ENCODE results near the gene APLF.
"Not testable (repeated sequence)": the region's sequence is repeated elsewhere in the genome, so short reads cannot be mapped to it uniquely, and the experiment has no call there.

The APLF gene

DNA sequence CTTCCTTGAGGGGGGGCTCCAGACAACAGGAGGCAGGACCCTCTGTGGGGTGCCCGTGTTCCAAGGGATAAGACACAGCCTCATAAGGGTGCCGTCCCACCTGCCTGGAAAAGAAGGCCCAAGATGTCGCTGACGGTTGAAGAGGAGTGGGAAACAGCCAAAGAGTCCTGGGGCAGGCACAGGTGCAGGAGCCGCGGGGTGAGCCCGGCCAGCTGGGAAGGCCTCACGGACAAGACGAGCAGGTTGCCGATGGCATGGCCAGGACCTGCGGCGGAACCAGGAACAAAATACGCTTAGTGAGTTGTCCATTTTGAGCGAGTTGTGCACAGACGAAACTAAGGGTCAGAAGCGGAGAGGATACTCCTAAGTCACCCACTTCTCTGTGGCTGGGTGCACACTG lies 61.8 kb downstream of the APLF start:
- not testable (repeated sequence) for DNase-seq (ENCODE audit: low read depth in 2 of 2)

GRCh38 chr2:68529651-68530050 lies 62.3 kb downstream of the APLF start:
- DNase-seq (ENCODE audit: low read depth in 2 of 2) = not testable (repeated sequence)

DNA sequence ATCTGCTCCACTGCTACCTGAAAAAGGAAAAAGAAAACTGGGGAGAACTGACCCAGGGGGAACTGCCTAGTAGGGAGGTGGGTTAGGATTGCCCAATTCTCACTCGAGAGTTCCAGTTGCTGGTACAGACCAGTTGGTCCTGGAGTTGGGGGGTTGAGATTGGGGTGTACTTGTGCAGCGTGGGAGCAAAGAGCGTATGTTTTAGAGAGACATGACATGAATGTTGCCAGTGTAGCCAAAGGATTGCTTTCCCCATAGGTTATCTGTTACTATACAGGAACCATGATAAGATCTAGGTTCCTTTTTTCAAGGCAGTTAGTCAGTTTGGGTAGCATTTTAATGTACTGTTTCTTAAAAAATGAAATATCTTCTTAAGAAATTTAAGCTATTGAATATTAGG lies 68.6 kb downstream of the APLF start:
- no peak for DNase-seq (ENCODE audit: low read depth in 2 of 2)

- no peak for DNase-seq (ENCODE audit: low read depth in 2 of 2)
Measured at GRCh38 chr2:68537011-68537410, 69.6 kb downstream of the APLF start.

- DNase-seq (ENCODE audit: low read depth in 2 of 2) = no peak
Measured at GRCh38 chr2:68537809-68538208, 70.4 kb downstream of the APLF start.

DNA sequence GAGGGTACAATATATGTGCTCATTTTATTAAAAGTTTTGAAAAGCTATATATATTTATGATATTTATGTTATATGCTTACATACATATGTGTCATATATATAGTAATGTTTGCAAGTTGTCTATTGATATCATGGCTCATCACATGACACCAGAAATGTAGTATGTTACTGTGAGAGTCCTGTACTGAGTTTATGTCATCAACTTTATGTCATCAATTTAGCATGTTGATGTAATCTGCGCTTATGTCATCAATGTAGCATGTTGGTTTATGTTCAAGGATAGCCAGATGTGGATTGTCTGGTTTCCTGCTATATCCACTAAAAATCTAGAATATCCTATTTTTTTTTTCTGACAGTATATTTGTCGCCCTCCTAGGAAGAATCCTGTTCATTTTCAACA lies 77.4 kb downstream of the APLF start:
- DNase-seq (ENCODE audit: low read depth in 2 of 2) = no peak

DNA sequence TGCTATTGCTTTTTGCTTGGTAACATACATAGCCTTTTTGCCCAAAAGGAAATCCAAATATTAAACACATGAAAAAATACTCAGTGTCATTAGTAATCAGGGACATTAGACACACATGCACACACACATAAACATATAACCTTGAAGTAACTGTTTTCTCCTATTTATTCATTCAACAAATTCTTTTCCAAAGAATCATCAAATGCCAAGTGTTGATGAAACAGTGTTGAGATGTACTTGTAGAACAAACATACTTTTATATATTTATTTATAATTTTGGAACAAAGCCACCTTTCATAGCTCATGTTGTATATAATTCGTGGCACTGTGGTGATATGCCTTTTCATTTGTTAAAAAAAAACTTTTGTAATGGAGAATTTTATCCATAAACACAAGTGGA lies 81.0 kb downstream of the APLF start:
- DNase-seq (ENCODE audit: low read depth in 2 of 2) = no peak

GRCh38 chr2:68553098-68553497 lies 85.7 kb downstream of the APLF start:
- DNase-seq (ENCODE audit: low read depth in 2 of 2) = no peak

DNA sequence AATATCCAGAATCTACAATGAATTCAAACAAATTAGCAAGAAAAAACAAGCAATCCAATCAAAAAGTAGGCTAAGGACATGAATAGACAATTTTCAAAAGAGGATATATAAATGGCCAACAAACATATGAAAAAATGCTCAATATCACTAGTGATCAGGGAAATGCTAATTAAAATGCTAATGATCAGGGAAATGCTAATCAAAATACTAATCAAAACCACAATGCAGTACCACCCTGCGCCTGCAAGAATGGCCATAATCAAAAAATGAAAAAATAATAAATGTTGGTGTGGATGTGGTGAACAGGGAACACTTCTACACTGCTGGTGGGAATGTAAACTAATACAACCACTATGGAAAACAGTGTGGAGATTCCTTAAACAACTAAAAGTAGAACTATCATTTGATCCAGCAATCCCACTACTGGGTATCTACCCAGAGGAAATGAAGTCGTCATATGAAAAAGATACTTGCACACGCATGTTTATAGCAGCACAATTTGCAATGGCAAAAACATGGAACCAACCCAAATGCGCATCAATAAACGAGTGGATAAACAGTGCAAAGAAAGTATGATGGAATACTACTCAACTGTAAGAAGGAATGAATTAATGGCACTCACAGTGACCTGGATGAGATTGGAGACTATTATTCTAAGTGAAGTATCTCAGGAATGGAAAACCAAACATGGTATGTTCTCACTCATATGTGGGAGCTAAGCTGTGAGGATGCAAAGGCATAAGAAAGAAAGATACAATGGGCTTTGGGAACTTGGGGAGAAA lies 88.2 kb downstream of the APLF start:
- not testable (repeated sequence) for DNase-seq (ENCODE audit: low read depth in 2 of 2)

- DNase-seq (ENCODE audit: low read depth in 2 of 2) = no peak
Measured at GRCh38 chr2:68556381-68556780, 89.0 kb downstream of the APLF start.

GRCh38 chr2:68558576-68558975 lies 91.2 kb downstream of the APLF start:
- no peak for DNase-seq (ENCODE audit: low read depth in 2 of 2)

DNA sequence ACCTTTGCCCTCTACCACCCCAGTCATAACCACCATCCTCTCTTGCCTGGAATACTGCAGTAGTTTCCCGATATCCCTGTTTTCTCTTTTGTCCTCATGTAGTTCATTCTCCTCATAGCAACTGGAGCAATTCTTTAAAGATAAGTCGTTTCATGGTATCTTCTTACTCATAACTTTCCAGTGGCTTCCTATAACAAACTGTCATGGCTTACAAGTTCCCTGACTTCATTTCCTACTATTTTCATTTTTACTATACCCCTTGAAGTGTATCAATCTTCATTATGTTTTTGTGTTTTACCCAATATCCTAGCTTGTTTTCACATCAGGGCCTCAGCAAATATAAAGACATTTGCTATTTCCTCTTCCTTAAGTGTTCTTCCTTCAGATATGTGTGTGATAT lies 92.3 kb downstream of the APLF start:
- DNase-seq (ENCODE audit: low read depth in 2 of 2) = no peak

GRCh38 chr2:68560545-68560944 lies 93.2 kb downstream of the APLF start:
- DNase-seq (ENCODE audit: low read depth in 2 of 2) = no peak

DNA sequence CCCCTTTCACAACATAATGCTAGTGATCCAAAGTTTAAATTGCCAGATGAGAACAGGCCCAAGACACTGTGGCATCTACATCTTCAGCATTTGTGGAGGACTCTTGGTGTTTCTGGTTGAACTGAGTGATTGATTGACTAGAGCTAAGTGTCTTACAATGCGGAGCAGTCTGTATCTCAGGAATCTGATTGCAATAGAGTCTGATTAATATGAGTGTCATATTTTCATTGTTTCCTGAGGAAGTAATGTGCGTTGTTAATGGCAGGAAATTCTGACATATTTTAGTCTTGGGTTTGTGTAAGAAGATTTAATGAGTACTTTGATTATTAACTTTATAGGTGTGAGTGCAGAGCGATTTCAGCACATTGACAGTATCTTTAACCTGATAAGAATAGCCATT lies 94.0 kb downstream of the APLF start:
- DNase-seq (ENCODE audit: low read depth in 2 of 2) = no peak

DNA sequence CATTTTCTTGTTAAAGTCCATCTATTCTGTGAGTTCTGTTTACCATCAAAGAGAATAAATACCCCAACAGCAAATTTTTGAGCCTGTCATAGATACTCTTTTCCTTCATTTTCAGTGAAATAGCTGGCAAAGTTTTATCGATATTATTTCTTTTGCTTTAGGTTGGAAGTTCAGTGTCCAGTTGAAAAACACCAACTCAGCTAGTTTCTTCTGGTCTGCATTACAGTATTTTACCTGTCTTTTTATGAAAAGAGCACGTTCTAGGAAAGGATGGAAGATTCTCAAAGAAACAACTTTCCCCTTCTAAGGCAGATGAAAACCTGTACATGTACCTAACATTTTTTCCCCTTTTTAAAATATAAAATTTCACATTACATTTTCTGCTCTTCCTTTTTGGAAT lies 95.5 kb downstream of the APLF start:
- no peak for DNase-seq (ENCODE audit: low read depth in 2 of 2)

GRCh38 chr2:68564426-68564825 lies 97.0 kb downstream of the APLF start:
- DNase-seq (ENCODE audit: low read depth in 2 of 2) = no peak

DNA sequence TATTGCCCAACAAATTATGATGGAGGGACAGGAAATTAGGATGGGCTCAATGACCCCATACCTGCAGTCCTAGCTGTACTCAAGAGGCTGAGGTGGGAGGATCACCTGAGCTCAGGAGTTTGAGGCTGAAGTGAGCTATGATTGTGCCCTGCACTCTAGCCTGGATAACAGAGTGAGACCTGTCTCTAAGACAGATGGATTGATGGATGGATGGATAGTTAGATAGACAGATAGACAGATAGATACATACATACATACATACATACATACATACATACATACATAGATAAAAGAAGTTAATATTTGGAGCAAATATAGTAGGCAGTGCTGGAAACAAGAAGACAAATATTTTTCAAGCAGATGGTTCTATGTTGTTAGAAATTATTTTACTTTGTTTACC lies 97.9 kb downstream of the APLF start:
- DNase-seq (ENCODE audit: low read depth in 2 of 2) = no peak

DNA sequence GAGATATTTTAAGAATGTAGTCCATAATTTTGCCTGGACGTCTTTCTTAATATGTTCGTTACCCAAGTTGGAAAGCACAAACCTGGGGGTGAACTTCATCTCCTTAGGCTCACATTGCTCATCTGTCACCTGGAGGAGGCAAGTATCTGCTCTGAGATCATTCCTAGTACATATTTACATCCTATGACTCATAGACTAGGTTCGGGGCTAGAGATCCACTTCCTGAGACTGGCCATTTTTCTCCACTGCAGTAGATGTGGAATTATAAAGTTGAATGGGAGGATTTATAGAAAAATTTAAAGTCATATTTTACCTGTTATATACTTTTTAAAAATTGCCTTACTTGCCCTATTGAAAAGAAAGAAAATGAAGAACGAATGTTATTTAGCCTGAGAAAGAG lies 98.5 kb downstream of the APLF start:
- DNase-seq (ENCODE audit: low read depth in 2 of 2) = no peak

DNA sequence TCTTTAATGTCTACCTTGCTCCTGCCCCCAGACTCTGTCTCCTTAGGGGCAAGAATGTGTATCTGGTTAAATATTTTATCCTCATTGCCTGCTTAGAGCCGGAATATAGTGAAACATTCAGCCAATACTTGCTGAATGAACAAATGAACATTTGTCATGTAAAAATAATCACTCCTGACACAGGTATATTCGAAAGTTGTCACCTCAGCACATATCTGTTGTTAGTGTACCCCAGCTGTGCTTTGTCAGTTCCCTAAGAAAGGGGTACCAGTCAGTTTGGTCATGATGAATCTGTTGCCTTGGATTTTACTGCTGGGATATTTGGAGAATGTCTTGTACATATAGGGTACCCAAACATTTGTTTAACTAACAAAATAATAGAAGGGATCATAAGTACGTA lies 99.0 kb downstream of the APLF start:
- DNase-seq (ENCODE audit: low read depth in 2 of 2) = no peak

DNA sequence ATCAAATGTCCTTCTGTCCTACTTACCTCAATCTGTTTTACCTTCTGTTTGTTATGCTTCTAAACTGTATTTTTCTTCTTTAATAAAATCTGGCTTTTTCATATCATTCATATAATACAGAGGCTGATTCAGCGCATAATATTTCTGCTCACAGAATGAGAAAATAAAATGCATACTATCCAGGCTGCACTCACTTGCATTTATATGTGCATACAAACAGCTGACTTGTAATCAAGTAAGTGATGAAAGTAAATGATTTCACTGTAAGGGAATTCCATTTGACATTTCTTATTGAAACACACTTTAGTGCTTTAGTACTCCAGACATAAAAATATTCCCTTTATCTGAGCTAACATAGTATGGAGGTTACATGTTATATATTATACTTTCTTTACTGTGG lies 100.7 kb downstream of the APLF start:
- DNase-seq (ENCODE audit: low read depth in 2 of 2) = no peak

DNA sequence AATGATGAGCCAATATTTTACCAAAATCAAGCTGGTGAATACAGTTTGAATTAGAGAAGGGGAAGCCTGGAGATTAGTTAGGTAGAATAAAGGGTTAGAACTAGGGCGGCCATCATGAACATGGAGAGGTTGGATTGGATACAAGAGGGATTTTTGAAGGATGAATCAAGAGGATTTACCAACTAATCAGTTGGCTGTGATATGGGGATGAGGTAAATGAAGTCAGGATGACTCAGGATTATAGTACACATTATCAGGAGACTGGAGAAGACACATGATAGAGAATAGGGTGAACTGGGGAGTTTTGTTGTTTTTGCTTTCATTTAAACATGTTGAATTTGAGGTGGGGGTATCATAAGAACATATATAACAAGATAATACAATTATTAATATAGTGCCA lies 102.2 kb downstream of the APLF start:
- DNase-seq (ENCODE audit: low read depth in 2 of 2) = no peak

DNA sequence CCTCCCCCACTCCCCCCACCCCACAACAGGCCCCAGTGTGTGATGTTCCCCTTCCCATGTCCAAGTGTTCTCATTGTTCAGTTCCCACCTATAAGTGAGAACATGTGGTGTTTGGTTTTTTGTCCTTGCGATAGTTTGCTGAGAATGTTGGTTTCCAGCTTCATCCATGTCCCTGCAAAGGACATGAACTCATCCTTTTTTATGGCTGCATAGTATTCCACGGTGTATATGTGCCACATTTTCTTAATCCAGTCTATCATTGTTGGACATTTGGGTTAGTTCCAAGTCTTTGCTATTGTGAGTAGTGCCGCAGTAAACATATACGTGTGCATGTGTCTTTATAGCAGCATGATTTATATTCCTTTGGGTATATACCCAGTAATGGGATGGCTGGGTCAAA lies 103.0 kb downstream of the APLF start:
- DNase-seq (ENCODE audit: low read depth in 2 of 2) = not testable (repeated sequence)

DNA sequence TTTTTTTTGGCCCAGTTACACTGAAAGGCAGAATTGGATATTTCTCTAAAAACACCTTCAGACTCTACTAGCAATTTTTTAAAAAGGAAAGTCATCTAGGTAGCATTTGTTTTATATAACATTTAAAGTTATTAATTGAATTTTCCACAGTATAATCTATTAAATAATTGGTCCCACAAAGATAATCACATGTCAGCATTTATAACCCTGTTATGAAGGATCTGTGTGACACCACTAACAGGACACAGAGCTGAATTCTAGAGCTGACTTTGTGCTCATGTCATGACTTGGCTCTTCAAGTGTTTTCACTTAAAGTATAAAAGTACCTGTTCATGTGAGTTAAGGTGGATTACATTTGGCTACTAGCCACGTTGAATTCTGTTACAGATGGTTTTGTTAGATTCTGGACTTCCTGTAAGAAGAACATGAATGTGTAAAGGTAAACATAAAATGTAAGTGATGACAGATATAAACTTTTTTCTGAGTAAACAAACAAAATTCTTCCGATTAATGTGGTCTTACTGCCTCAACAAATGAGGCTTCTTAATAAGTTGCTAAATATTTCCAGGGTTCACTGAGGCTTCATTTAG lies 106.9 kb downstream of the APLF start:
- no peak for DNase-seq (ENCODE audit: low read depth in 2 of 2)

DNA sequence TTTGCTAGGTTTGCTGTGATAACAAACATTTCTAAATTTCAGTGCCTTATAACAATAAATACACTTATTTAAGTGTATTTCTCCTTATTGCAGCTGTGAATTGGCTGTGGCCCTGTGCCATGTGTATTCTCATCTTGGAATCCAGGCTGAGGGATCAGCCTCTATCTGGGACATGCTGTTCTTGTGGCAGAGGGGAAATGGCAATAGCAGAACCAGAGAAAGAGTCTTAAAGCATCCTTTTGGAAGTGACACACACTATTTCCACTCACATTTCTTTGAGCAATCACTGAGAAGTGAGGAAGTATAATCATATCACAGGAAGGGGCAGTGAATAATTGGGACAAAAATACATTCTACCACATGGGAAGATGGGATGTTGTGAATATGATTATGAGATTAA lies 109.8 kb downstream of the APLF start:
- DNase-seq (ENCODE audit: low read depth in 2 of 2) = no peak

All from activated CD4-positive, alpha-beta T cell treated with anti-CD3 and anti-CD28 coated beads for 24 hours (primary cell).